Liver (tissue), 3 donors: Measurements from ENCODE around the gene DIPK1B.

Source experiments
- CTCF ChIP-seq: fragments of 150-350 bp; IDR thresholded peaks from 2 replicates; pipeline ENCODE4 v1.5.1; 2017; ENCODE audit warnings: improper control_type of control experiment, low read depth, low read length; ENCODE audit not compliant: missing input control
- FOXA1 ChIP-seq: IDR thresholded peaks from 2 replicates; pipeline ENCODE4 v1.6.1; 2016; ENCODE audit warnings: antibody characterized with exemption
- GABPA ChIP-seq, 2 donors: IDR thresholded peaks in 1 of 2; conservative IDR thresholded peaks in 1 of 2; 2 replicates each; pipeline ENCODE4 v1.6.1; 2016; ENCODE audit warnings: antibody characterized with exemption in 2 of 2, mild to moderate bottlenecking in 1 of 2, moderate library complexity in 1 of 2
- JUND ChIP-seq, 2 donors: IDR thresholded peaks; 2 replicates each; pipeline ENCODE4 v1.6.1; 2016; ENCODE audit warnings: antibody characterized with exemption in 2 of 2
- MAX ChIP-seq: IDR thresholded peaks from 2 replicates; pipeline ENCODE4 v1.6.1; 2016; ENCODE audit warnings: antibody characterized with exemption
- RAD21 ChIP-seq, 2 donors: IDR thresholded peaks; 2 replicates each; pipeline ENCODE4 v1.6.1; 2016; ENCODE audit warnings: antibody characterized with exemption in 2 of 2, mild to moderate bottlenecking in 2 of 2
- REST ChIP-seq: IDR thresholded peaks from 2 replicates; pipeline ENCODE4 v1.6.1; 2016; ENCODE audit warnings: antibody characterized with exemption, mild to moderate bottlenecking
- RXRA ChIP-seq, 2 donors: IDR thresholded peaks; 2 replicates each; pipeline ENCODE4 v1.6.1; 2017 to 2018; ENCODE audit warnings: antibody characterized with exemption in 2 of 2, mild to moderate bottlenecking in 1 of 2
- TAF1 ChIP-seq: conservative IDR thresholded peaks from 2 replicates; pipeline ENCODE4 v1.6.1; 2016; ENCODE audit warnings: antibody characterized with exemption, mild to moderate bottlenecking
- ZBTB33 ChIP-seq: IDR thresholded peaks from 2 replicates; pipeline ENCODE4 v1.6.1; 2016; ENCODE audit warnings: antibody characterized with exemption
- donor health status: healthy.
- donor health status: healthy.

- TF ChIP-seq JUND (IDR thresholded peaks at IDR 0.05), result no peak
- no peak for TF ChIP-seq CTCF
- no peak for TF ChIP-seq MAX
- TF ChIP-seq RXRA (IDR thresholded peaks at IDR 0.05), result no peak
- TF ChIP-seq REST, result no peak
- TF ChIP-seq RAD21 (IDR thresholded peaks at IDR 0.05), result no peak
- no peak for TF ChIP-seq ZBTB33
- no peak for TF ChIP-seq FOXA1
- TF ChIP-seq TAF1, result no peak
- no peak for TF ChIP-seq GABPA (IDR thresholded peaks at IDR 0.05 in 1 of 2, conservative IDR thresholded peaks at IDR 0.05 in 1 of 2)
These were observed 6.2 kb downstream of the DIPK1B start for GRCh38 chr9:136718345-136719194.
